NCI-H1694 (cell line): ENCODE data around the gene FBXO40.

ENCODE experiments used
- DNase-seq: peaks from one replicate; lab custom pipeline; 2025; lab: John Stamatoyannopoulos, UW

Gene FBXO40

GRCh38 chr3:121621491-121621890 is 28.3 kb downstream of the FBXO40 start:
- DNase-seq: no peak

- no peak for DNase-seq
These were observed 31.1 kb downstream of the FBXO40 start for GRCh38 chr3:121624147-121624899.

- no peak for DNase-seq
These were observed 33.3 kb downstream of the FBXO40 start for GRCh38 chr3:121626495-121626894.

GRCh38 chr3:121627211-121627610 is 34.0 kb downstream of the FBXO40 start:
- DNase-seq: no peak

GRCh38 chr3:121627622-121628021 is 34.4 kb downstream of the FBXO40 start:
- DNase-seq: no peak

GRCh38 chr3:121629601-121630000 is 36.4 kb downstream of the FBXO40 start:
- no peak for DNase-seq

GRCh38 chr3:121630355-121630754 is 37.2 kb downstream of the FBXO40 start:
- DNase-seq: no peak

- DNase-seq: no peak
These were observed 44.7 kb downstream of the FBXO40 start for GRCh38 chr3:121637922-121638321.

- no peak for DNase-seq
These were observed 47.9 kb downstream of the FBXO40 start for GRCh38 chr3:121641127-121641526.

- DNase-seq: no peak
These were observed 49.6 kb downstream of the FBXO40 start for GRCh38 chr3:121642601-121643314.

GRCh38 chr3:121645054-121645453 is 51.9 kb downstream of the FBXO40 start:
- DNase-seq: no peak

- DNase-seq: no peak
These were observed 55.2 kb downstream of the FBXO40 start for GRCh38 chr3:121648219-121648958.

GRCh38 chr3:121649645-121650044 is 56.5 kb downstream of the FBXO40 start:
- DNase-seq: no peak

GRCh38 chr3:121651684-121652083 is 58.5 kb downstream of the FBXO40 start:
- DNase-seq: no peak

- DNase-seq: no peak
These were observed 61.6 kb downstream of the FBXO40 start for GRCh38 chr3:121654493-121655385.

GRCh38 chr3:121658716-121659435 is 65.7 kb downstream of the FBXO40 start:
- DNase-seq: no peak

GRCh38 chr3:121659586-121659985 is 66.4 kb downstream of the FBXO40 start:
- no peak for DNase-seq

GRCh38 chr3:121660356-121661171 is 67.4 kb downstream of the FBXO40 start, which contains the start of gene HCLS1:
TSS of gene HCLS1 (minus strand) at chr3:121660903. CDS start at chr3:121658347, 2,556 bp downstream.
- no peak for DNase-seq

- no peak for DNase-seq
These were observed 68.2 kb downstream of the FBXO40 start for GRCh38 chr3:121661376-121661775.

- no peak for DNase-seq
These were observed 69.6 kb downstream of the FBXO40 start for GRCh38 chr3:121662742-121663141.
